ENCODE measurements around the gene LRFN2. TPM values are rescaled to one million over a fixed set of nuclear protein-coding genes. Genes with fewer than 3 reads are reported as not detected.

LRFN2 gene
- total and polyA plus RNA-seq, 2 donors (not counting 1 experiment from before 2014, with no cell fraction given) = not detected

GRCh38 chr6:40389254-40389653 lies 197.9 kb downstream of the LRFN2 start:
- CTCF ChIA-PET = no interaction called here

GRCh38 chr6:40387871-40388264 lies 199.3 kb downstream of the LRFN2 start:
- Histone ChIP-seq H4K20me1 (ENCODE audit: control insufficient read depth, insufficient read depth, low read length, poor library complexity, severe bottlenecking) (no peaks in the 10 kb centered on the region), H3K4me3 (ENCODE audit: control extremely low read depth in 1 of 5, extremely low read depth in 1 of 5, insufficient read depth in 1 of 5, low read depth in 2 of 5, low read length in 4 of 5) (no peak overlapping the region), H3K36me3 (replicated peaks in 1 of 2; ENCODE audit: control extremely low read depth in 1 of 2, control insufficient read depth in 1 of 2, extremely low read depth in 1 of 2, insufficient read depth in 2 of 2, low read length in 1 of 2) (no peaks in the 10 kb centered on the region), H3K9me3 (ENCODE audit: control extremely low read depth in 1 of 3, control insufficient read depth in 2 of 3, insufficient read depth in 1 of 3, low read length in 2 of 3) (peaks cover 0 to 8% (median 0%) of the 10 kb centered on the region in 3 donors), H3K9ac (ENCODE audit: low read length) (no peak overlapping the region), H3K27ac (ENCODE audit: low read length in 2 of 2) (no peak overlapping the region), H2AFZ (ENCODE audit: insufficient read depth, low read depth, low read length, poor library complexity, severe bottlenecking) (no peak overlapping the region), H3K4me1 (ENCODE audit: control insufficient read depth in 2 of 2, insufficient read depth in 2 of 2, low read length in 2 of 2) (no peaks in the 10 kb centered on the region), H3K79me2 (ENCODE audit: control insufficient read depth, insufficient read depth, low read length) (no peaks in the 10 kb centered on the region), H3K4me2 (replicated peaks; ENCODE audit: low read depth, low read length, poor library complexity, severe bottlenecking) (no peak overlapping the region), H3K27me3 (replicated peaks in 1 of 4; ENCODE audit: control extremely low read depth in 1 of 4, control insufficient read depth in 3 of 4, insufficient read depth in 4 of 4, low read length in 3 of 4) (peaks cover 0 to 4% (median 0%) of the 10 kb centered on the region in 4 experiments)
- ATAC-seq (ENCODE audit: low read depth) (no peak), DNase-seq (no peak)
- ChIA-PET CTCF (no interaction called here), POLR2A (no interaction called here)
- no peaks in the 10 kb centered on the region for H3K4me1 Mint-ChIP-seq
- intact Hi-C loops (cut with micrococcal nuclease) = no loop called here
- H3K27me3 Mint-ChIP-seq = peaks cover 8% of the 10 kb centered on the region
- 100% methylated on average over 3 of the region's 5 CpGs for WGBS (ENCODE audit: insufficient coverage)
- H3K27ac Mint-ChIP-seq = no peak overlapping the region
- H3K4me3 Mint-ChIP-seq = no peak overlapping the region
- TF ChIP-seq CTCF (IDR thresholded peaks at IDR 0.05) = no peak
- no peak for TF ChIP-seq EZH2 (IDR thresholded peaks at IDR 0.05; ENCODE audit: borderline replicate concordance, insufficient read depth, low read depth, low read length, poor library complexity, severe bottlenecking)
- H3K9me3 Mint-ChIP-seq (ENCODE audit: insufficient read depth) = no peaks in the 10 kb centered on the region

More at GRCh38 chr6:40389254-40389653, 197.9 kb downstream of the LRFN2 start:
- no CpG with 5 or more reads among the region's 4 CpGs for WGBS (ENCODE audit: insufficient coverage)
- Histone ChIP-seq H3K4me2 (replicated peaks; ENCODE audit: low read depth, low read length, poor library complexity, severe bottlenecking) (no peak overlapping the region), H2AFZ (ENCODE audit: insufficient read depth, low read depth, low read length, poor library complexity, severe bottlenecking) (no peak overlapping the region), H3K79me2 (ENCODE audit: control insufficient read depth, insufficient read depth, low read length) (no peaks in the 10 kb centered on the region), H3K36me3 (replicated peaks in 1 of 2; ENCODE audit: control extremely low read depth in 1 of 2, control insufficient read depth in 1 of 2, extremely low read depth in 1 of 2, insufficient read depth in 2 of 2, low read length in 1 of 2) (no peaks in the 10 kb centered on the region), H3K4me3 (ENCODE audit: control extremely low read depth in 1 of 5, extremely low read depth in 1 of 5, insufficient read depth in 1 of 5, low read depth in 2 of 5, low read length in 4 of 5) (no peak overlapping the region), H3K27ac (ENCODE audit: low read length in 2 of 2) (no peak overlapping the region), H4K20me1 (ENCODE audit: control insufficient read depth, insufficient read depth, low read length, poor library complexity, severe bottlenecking) (no peaks in the 10 kb centered on the region), H3K9ac (ENCODE audit: low read length) (no peak overlapping the region), H3K4me1 (ENCODE audit: control insufficient read depth in 2 of 2, insufficient read depth in 2 of 2, low read length in 2 of 2) (no peaks in the 10 kb centered on the region), H3K27me3 (replicated peaks in 1 of 4; ENCODE audit: control extremely low read depth in 1 of 4, control insufficient read depth in 3 of 4, insufficient read depth in 4 of 4, low read length in 3 of 4) (peaks cover 0 to 4% (median 0%) of the 10 kb centered on the region in 4 experiments), H3K9me3 (ENCODE audit: control extremely low read depth in 1 of 3, control insufficient read depth in 2 of 3, insufficient read depth in 1 of 3, low read length in 2 of 3) (peaks cover 0 to 8% (median 0%) of the 10 kb centered on the region in 3 donors)
- Mint-ChIP-seq H3K9me3 (ENCODE audit: insufficient read depth) (no peaks in the 10 kb centered on the region), H3K27me3 (peaks cover 8% of the 10 kb centered on the region), H3K27ac (no peak overlapping the region), H3K4me1 (no peaks in the 10 kb centered on the region), H3K4me3 (no peak overlapping the region)
- POLR2A ChIA-PET = no interaction called here
- DNase-seq (no peak), ATAC-seq (ENCODE audit: low read depth) (no peak)
- intact Hi-C loops (cut with micrococcal nuclease) = no loop called here
- TF ChIP-seq EZH2 (IDR thresholded peaks at IDR 0.05; ENCODE audit: borderline replicate concordance, insufficient read depth, low read depth, low read length, poor library complexity, severe bottlenecking) (no peak), CTCF (IDR thresholded peaks at IDR 0.05) (no peak)
